ENCODE data around the gene MEX3A.

MEX3A gene

DNA sequence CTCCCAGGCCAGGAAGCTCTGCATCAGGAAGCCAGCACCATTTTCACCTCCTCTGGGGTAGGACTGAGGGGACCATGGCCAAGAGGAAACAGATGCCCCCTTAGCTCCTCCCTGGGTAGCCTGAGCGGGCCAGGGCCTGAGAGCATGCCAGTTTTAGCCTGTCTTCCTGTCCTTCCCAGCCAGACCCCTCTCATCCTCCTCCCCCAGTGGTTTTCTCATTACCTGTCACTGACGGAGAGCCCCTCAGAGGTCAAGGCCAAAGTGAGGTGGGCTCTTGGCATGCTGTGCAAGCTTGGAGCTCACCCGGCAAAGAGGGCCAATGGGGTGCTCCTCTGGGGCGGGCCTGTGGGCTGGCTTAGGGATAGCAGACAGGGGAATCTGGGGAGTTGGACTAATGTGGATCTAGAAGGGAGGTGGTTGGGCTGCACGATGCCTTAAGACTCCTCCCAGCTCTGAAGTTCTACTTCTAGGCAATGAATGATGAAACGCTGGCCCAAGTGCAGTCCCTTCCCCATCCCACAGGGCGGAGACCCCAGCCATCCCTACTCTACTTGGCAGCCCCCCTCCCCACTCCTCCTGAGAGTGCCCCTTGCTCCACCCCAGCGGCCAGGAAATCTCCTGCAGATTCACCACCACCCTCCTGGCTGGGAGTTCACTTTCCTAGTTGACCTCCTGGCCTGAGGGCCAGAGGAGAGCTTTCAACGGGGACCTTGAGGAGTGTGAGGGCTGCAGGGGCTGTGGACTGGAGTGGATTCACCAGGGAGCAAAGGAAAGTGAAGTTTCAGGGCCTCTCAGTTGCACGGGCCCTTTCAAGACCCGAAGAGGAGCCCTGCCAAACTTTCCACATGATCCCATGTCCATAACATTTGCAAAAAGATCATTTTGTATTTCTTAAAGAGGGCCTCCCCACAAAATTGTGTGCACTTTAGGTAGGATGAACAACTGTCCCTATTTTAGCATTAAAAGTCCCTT, 22.9 kb upstream of the MEX3A start:
- peak overlapping the region; percentile 84 for H3K27ac ChIP-seq
- DNase-seq (ENCODE audit: low read depth, low spot score), result no peak

- no peak for DNase-seq (ENCODE audit: low read depth, low spot score)
- peak overlapping the region; percentile 84 for H3K27ac ChIP-seq
Measured at GRCh38 chr1:156104065-156104810, 22.0 kb upstream of the MEX3A start.

DNA sequence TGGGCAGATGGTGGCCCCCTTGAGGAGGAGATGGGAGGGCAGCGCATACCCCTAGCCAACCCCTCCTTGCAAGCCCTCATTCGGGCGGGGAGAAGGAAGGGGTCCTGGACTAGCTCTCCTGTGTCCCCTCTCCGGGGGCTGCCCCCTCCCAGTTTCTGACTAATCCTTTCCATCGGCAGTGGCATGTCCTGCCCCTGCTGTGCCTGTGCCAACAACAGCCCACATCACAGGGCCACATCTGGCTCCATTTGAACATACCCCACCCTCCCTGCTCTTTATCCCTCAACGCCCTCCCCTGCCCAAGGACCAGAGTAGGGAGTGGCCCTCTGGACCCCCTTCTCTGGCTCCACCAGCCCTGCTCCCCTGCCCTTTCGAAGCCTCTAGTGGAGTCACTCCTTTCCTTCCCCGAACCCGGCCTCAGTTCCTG, 21.3 kb upstream of the MEX3A start:
- H3K27ac ChIP-seq, result peak overlapping the region; percentile 84
- DNase-seq (ENCODE audit: low read depth, low spot score), result no peak

- H3K27ac ChIP-seq, result peak overlapping the region; percentile 84
- no peak for DNase-seq (ENCODE audit: low read depth, low spot score)
Measured at GRCh38 chr1:156102633-156103511, 20.6 kb upstream of the MEX3A start.

DNA sequence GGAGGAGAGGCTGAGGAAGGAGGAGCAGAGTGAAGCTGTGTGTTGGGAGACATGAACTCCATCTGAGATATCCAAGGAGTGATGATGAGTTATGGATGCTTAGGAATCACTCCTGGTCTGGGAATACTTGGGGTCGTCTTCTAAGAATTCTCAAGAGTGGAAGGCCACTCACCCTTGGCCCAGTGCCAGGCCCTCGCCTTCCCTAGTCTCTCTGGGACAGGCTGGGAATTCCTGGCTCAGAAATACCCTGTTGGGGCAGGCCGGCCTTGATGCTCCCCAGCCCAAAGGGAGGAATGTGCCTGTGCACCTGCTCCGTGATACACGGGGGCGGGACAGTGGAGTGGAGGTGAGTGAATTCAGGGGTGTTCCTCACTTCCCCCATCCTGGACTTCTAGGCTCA, 19.6 kb upstream of the MEX3A start:
- no peak for DNase-seq (ENCODE audit: low read depth, low spot score)
- H3K27ac ChIP-seq, result no peak overlapping the region

DNA sequence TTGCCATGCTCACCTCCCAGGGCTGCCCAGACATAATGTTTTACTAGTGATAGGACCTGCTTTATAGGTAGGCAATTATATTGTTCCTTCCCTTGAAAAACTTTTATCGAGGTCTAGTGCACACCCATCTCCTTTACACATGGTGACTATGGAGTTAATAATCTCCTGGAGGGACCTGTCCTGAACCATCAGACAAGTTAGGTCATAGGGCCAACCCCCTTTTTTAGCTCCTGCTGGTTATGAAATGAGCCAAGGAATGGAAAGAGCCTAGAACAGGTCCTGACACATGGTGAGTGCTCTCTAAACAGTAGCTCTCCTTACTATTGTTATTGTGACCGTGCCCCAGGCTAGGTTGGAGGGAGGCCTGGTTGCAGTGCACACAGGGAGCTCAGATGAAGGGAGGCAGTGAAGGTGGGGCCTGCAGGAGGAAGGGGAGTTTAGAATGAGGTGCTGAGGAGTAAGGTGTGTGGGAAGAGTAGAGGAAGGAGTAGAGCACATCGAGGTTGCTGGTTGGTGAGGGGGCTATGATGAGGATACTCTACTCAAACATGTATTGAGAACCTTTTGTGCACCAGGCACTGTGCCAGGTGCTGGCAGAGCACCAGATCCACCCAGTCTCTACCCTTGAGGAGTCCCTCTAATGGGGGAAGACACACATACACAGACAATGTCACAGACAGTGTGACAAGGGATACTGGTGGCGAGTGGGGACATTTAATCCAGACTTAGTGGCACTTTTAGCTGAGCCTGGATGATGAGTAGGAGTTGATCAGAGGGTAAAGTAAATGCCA, 18.1 kb upstream of the MEX3A start:
- peak overlapping the region; percentile 28 for H3K27ac ChIP-seq
- no peak for DNase-seq (ENCODE audit: low read depth, low spot score)

DNA sequence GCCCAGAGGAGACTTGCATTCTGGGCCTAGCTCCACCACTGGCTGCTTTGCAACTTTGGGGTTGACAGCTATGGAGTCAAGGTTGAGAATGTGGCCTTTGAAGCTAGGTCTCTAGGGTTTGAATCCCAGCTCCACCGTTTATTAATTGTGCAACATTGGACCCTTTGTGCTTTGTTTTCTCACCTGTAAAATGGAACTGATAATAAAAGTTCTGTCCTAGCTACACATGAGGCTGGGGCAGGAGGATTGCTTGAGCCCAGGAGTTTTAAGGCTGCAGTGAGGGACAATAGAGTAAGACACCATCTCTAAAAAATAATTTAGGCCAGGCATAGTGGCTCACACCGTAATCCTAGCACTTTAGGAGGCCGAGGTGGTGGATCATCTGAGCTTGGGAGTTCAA, 17.0 kb upstream of the MEX3A start:
- DNase-seq (ENCODE audit: low read depth, low spot score), result no peak
- H3K27ac ChIP-seq, result no peak overlapping the region

- no peak for DNase-seq (ENCODE audit: low read depth, low spot score)
- no peak overlapping the region for H3K27ac ChIP-seq
Measured at GRCh38 chr1:156098784-156099183, 16.5 kb upstream of the MEX3A start.

- no peak for DNase-seq (ENCODE audit: low read depth, low spot score)
- H3K27ac ChIP-seq, result no peak overlapping the region
Measured at GRCh38 chr1:156097499-156098178, 15.4 kb upstream of the MEX3A start.

DNA sequence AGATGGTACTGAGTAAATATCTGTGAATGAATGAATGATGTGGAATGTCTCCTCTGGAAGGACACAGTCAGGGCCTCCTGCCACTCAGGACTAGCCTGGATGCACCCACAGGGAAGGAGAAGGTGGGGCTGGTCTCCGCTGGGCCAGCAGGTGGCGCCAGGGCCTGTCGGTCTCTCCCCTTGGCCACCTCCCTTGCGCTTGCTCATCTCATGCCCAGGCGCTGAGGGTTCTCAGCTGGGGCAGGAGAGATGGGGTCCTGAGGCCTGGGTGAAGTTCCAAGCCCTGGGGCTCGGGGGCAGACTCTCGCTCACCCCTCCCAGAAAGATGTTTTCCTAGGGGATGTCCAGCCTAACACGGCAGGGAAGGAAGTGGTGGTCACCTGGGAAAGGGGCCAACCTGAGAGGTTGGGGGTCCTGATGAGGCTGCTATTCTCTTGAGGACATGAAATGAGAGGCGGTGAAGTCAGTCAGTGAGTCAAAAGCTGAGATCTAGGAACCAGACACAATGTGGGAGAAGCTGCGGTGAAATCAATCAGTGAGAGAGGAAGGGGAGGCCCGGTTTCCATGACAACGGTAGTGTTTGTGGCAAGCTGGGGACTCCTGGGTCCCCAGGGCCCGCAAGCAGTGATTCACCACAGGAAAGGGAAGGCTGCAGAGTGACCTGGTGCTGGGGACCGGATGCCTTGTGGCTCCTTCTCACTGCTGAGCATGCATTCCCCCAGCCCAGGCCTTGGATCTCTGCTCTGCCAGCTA, 14.6 kb upstream of the MEX3A start:
- DNase-seq (ENCODE audit: low read depth, low spot score), result no peak
- peak overlapping the region; percentile 64 for H3K27ac ChIP-seq

GRCh38 chr1:156095906-156096508, 13.7 kb upstream of the MEX3A start:
- DNase-seq (ENCODE audit: low read depth, low spot score), result no peak
- H3K27ac ChIP-seq, result peak overlapping the region; percentile 64

DNA sequence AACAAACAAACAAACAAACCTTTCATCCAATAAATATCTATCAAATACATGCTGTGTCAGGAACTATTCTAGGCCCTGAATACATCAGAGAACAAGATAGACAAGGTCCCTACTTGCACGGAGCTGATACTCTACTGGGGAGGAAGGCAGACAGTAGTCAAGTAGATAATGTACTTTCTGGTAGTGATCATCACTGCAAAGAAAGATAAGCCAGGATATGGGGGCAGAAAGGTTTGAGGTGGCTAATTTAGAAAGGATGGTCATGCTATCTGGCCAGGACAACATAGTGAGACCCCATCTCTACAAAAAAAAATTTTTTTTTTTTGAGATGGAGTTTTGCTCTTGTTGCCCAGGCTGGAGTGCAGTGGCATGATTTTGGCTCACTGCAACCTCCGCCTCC, 9.3 kb upstream of the MEX3A start:
- no peak for DNase-seq (ENCODE audit: low read depth, low spot score)
- H3K27ac ChIP-seq, result no peak overlapping the region

- H3K27ac ChIP-seq, result no peak overlapping the region
- no peak for DNase-seq (ENCODE audit: low read depth, low spot score)
Measured at GRCh38 chr1:156090840-156091188, 8.5 kb upstream of the MEX3A start.

DNA sequence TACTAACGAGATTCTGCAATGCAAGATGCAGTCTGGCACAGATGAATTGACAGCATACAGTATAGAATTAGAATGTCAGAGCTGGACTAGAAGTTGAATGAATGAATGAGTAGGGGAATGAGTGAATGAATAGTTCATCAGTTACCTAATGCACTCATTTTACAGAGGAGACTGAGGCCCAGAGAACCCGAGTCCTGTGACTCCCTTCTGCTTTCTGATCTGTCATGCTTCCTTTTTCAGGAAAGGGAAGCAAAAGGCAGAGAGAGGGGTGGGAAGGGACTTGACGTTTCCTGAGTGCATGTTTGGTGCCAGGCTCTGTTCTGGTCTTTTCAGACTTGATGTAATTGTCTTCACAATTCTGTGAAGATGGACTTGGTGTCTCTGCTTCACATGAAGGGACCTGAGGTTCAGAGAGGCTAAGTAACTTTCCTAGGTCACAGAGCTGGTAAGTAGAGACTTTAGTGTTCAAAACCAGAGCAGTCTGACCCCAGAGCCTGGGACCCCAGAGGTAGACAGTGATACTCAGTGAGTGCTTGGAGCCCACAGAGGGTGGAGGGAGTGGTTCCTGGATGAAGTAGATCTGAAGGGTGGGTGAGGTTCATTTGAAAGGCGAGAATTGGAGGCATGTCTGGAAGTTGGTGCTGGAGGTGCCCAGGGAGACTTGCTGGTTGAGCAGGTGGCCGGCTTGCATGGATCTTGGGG, 8.0 kb upstream of the MEX3A start:
- H3K27ac ChIP-seq, result no peak overlapping the region
- no peak for DNase-seq (ENCODE audit: low read depth, low spot score)

GRCh38 chr1:156089704-156090103, 7.4 kb upstream of the MEX3A start:
- no peak overlapping the region for H3K27ac ChIP-seq
- no peak for DNase-seq (ENCODE audit: low read depth, low spot score)

DNA sequence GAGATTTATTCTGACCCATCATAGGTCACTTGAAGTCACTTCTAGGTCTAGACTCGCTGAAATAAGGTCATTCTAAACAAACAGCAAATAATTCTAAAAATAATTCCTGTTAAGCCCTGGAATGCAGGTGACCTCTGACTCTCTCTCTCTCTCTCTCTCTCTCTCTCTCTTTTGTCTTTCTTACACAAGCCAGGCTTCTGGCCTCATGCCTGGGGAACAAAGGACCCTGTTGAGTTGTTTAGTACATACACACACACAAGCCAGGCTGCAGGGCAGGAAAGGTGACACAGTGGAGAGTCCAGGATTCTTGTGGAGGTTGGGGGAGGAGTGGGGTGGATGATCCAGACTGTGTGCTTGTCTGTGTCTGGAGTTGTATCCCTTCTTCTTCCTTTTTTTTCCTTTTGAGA, 4.0 kb upstream of the MEX3A start:
- no peak for DNase-seq (ENCODE audit: low read depth, low spot score)

More for the DNA sequence above, 4.0 kb upstream of the MEX3A start:
- no peak overlapping the region for H3K27ac ChIP-seq

Measured in epithelial cell of prostate (primary cell).